Gastroesophageal sphincter (tissue), 3 donors: ENCODE measurements around the gene EVI5L.

Experiments used
- CTCF ChIP-seq, 4 experiments: fragments of 200-600 bp in 2 of 4; fragments of 450-650 bp in 2 of 4; sonication (generic) in 1 of 4; IDR thresholded peaks; one replicate each; pipeline ENCODE4 v1.5.1; 2017 to 2019; ENCODE audit warnings: antibody characterized with exemption in 4 of 4, mild to moderate bottlenecking in 2 of 4, moderate library complexity in 2 of 4
- POLR2AphosphoS5 ChIP-seq: sonication (generic); formaldehyde crosslinking; IDR thresholded peaks from one replicate; pipeline ENCODE4 v1.6.1; 2017; ENCODE audit warnings: antibody characterized with exemption

- TF ChIP-seq CTCF (IDR thresholded peaks at IDR 0.05): no peak
- no peak for TF ChIP-seq POLR2AphosphoS5
Measured at GRCh38 chr19:7873304-7874075, 43.5 kb downstream of the EVI5L start.
